Fibroblast of lung (primary cell): Measurements from ENCODE around the gene ZNF862. TPM values are rescaled to one million over a fixed set of nuclear protein-coding genes. Genes with fewer than 3 reads are reported as not detected.

Experiments
- DNase-seq, 2 donors: peaks; one replicate each; pipeline versions ENCODE4 v3.0.0 to v3.0.0-alpha.2; 2010; ENCODE audit warnings: low read depth in 2 of 2
- H2AFZ ChIP-seq: 2 replicates; pipeline ENCODE4 v1.5.1; 2012; ENCODE audit warnings: low read length, control low read depth, inconsistent platforms
- H3K27ac ChIP-seq: 2 replicates; pipeline ENCODE4 v1.5.1; 2011; ENCODE audit warnings: low read length, control low read depth; ENCODE audit not compliant: insufficient read depth
- H3K27me3 ChIP-seq: 2 replicates; pipeline ENCODE4 v1.5.1; 2011; ENCODE audit warnings: mild to moderate bottlenecking, low read length; ENCODE audit not compliant: control insufficient read depth, insufficient read depth
- H3K36me3 ChIP-seq: 2 replicates; pipeline ENCODE4 v1.5.1; 2011; ENCODE audit warnings: low read length; ENCODE audit not compliant: control insufficient read depth, insufficient read depth
- H3K4me1 ChIP-seq: 2 replicates; pipeline ENCODE4 v1.5.1; 2011; ENCODE audit warnings: low read length; ENCODE audit not compliant: control insufficient read depth, insufficient read depth; ENCODE audit errors: extremely low read depth
- H3K4me2 ChIP-seq: 2 replicates; pipeline ENCODE4 v1.5.1; 2011; ENCODE audit warnings: low read length, control low read depth; ENCODE audit not compliant: insufficient read depth; ENCODE audit errors: extremely low read depth
- H3K4me3 ChIP-seq, 4 experiments: fragments of 200-600 bp in 1 of 4; sonication (generic) in 1 of 4; replicated peaks in 1 of 4; 2 replicates each; pipeline ENCODE4 v1.5.1; 2011 to 2016; ENCODE audit warnings: low read length in 4 of 4, low read depth in 3 of 4, mild to moderate bottlenecking in 3 of 4, control low read depth in 2 of 4, inconsistent platforms in 1 of 4, mixed read lengths in 1 of 4; ENCODE audit not compliant: insufficient read depth in 1 of 4; ENCODE audit errors: control extremely low read depth in 1 of 4
- H3K79me2 ChIP-seq: 2 replicates; pipeline ENCODE4 v1.5.1; 2012; ENCODE audit warnings: mild to moderate bottlenecking, low read length, inconsistent platforms; ENCODE audit not compliant: control insufficient read depth, insufficient read depth
- H3K9ac ChIP-seq: 2 replicates; pipeline ENCODE4 v1.5.1; 2011; ENCODE audit warnings: mild to moderate bottlenecking, low read length, control low read depth; ENCODE audit not compliant: insufficient read depth
- H3K9me3 ChIP-seq: 2 replicates; pipeline ENCODE4 v1.5.1; 2012; ENCODE audit warnings: low read depth, low read length; ENCODE audit not compliant: control insufficient read depth, insufficient read depth
- H4K20me1 ChIP-seq: 2 replicates; pipeline ENCODE4 v1.5.1; 2011; ENCODE audit warnings: low read length; ENCODE audit not compliant: control insufficient read depth, insufficient read depth; ENCODE audit errors: extremely low read depth
- EZH2 ChIP-seq: IDR thresholded peaks from 2 replicates; pipeline ENCODE4 v1.5.1; 2012; ENCODE audit warnings: low read length, control low read depth, mild to moderate bottlenecking; ENCODE audit errors: missing control alignments
- polyA plus RNA-seq, 2 donors: library from polyadenylated mRNA; depleted of rRNA in 1 of 2; stranded (reverse) in 1 of 2; unstranded in 1 of 2; fragments of >200 nt; gene quantifications; 2 replicates each; pipeline ENCODE4 v1.2.1, GENCODE V29; 2011 to 2012; ENCODE audit warnings: missing spikeins in 1 of 2
- total RNA-seq: library from RNA; depleted of rRNA; stranded (reverse); fragments of >200 nt; gene quantifications from 2 replicates; pipeline ENCODE4 v1.2.1, GENCODE V29; 2014
- TF ChIP-seq, protein P1 (sequence below), 2 donors: IDR thresholded peaks in 1 of 2; conservative IDR thresholded peaks in 1 of 2; 1 replicate in 1 of 2; 2 replicates in 1 of 2; pipeline ENCODE4 v1.5.1; 2011 to 2012; ENCODE audit warnings: low read length in 2 of 2, control low read depth in 1 of 2, inconsistent platforms in 1 of 2, low read depth in 1 of 2, mild to moderate bottlenecking in 1 of 2

The ZNF862 gene
- total and polyA plus RNA-seq, 2 donors (not counting 1 experiment from before 2014, with no cell fraction given): 4.7 to 10.9 TPM

DNA sequence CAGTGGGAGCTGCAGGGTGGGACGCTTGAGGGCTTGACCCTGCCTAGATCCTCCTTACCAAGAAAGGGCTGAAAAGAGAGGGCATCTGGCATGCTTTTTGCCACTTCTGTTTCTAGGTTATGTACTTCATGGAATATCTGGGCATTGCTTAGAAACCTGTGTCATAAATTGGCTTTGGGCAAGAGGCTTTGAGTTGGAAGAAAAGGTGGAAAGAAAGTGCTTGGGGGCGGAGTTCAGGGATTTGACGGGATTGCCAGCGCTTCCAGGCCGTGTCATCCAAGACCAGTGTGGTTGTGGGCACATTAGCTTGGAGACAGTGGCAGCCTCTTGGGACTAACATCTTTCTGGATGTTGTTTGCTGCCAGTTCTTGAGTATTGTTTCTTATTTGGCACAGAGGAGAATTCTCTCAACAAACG, 825 bp downstream of the ZNF862 start:
- Histone ChIP-seq H2AFZ (peak overlapping the region; percentile 93), H3K27ac (peak overlapping the region; percentile 72), H3K4me3 (peak overlapping the region; percentile 82 to 96 (median 91)), H3K27me3 (no peaks in the 10 kb centered on the region), H4K20me1 (no peaks in the 10 kb centered on the region), H3K4me2 (peak overlapping the region; percentile 96), H3K36me3 (no peaks in the 10 kb centered on the region), H3K4me1 (no peaks in the 10 kb centered on the region), H3K9ac (peak overlapping the region; percentile 66), H3K9me3 (no peaks in the 10 kb centered on the region), H3K79me2 (peaks cover 6% of the 10 kb centered on the region)
- peak; percentile 15 for DNase-seq
- TF ChIP-seq, protein P1, sequence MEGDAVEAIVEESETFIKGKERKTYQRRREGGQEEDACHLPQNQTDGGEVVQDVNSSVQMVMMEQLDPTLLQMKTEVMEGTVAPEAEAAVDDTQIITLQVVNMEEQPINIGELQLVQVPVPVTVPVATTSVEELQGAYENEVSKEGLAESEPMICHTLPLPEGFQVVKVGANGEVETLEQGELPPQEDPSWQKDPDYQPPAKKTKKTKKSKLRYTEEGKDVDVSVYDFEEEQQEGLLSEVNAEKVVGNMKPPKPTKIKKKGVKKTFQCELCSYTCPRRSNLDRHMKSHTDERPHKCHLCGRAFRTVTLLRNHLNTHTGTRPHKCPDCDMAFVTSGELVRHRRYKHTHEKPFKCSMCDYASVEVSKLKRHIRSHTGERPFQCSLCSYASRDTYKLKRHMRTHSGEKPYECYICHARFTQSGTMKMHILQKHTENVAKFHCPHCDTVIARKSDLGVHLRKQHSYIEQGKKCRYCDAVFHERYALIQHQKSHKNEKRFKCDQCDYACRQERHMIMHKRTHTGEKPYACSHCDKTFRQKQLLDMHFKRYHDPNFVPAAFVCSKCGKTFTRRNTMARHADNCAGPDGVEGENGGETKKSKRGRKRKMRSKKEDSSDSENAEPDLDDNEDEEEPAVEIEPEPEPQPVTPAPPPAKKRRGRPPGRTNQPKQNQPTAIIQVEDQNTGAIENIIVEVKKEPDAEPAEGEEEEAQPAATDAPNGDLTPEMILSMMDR (conservative IDR thresholded peaks at IDR 0.05 in 1 of 2, IDR thresholded peaks at IDR 0.05 in 1 of 2; ENCODE audit: low read depth in 1 of 2, low read length in 2 of 2): no peak
- no peak for TF ChIP-seq EZH2

DNA sequence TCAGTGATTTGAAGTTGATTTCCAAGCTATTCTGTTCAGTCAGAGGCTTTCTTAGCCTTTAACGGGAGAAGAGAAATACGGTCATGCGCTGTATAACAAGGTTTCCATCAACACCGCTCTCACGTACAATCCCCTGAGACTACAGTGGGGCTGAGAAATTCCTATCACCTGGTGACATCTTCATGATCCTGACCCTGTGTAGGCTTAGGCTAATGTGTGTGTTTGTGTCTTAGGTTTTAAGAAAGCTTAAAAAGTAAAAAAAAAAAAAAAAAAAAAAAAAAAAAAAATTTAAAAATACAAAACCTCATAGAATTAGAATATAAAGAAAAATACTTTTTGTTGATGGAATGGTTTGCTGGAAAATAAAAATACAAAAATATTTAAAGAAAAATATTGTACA, 1.8 kb downstream of the ZNF862 start:
- no peaks in the 10 kb centered on the region for H3K9me3 ChIP-seq
- TF ChIP-seq, protein P1 (conservative IDR thresholded peaks at IDR 0.05 in 1 of 2, IDR thresholded peaks at IDR 0.05 in 1 of 2; ENCODE audit: low read depth in 1 of 2, low read length in 2 of 2): no peak
- no peak for TF ChIP-seq EZH2
- H3K4me2 ChIP-seq: no peak overlapping the region
- no peak overlapping the region for H3K27ac ChIP-seq
- no peak for DNase-seq
- H3K27me3 ChIP-seq: no peaks in the 10 kb centered on the region
- H2AFZ ChIP-seq: no peak overlapping the region
- no peaks in the 10 kb centered on the region for H4K20me1 ChIP-seq
- no peak overlapping the region for H3K9ac ChIP-seq
- H3K4me3 ChIP-seq: no peak overlapping the region
- no peaks in the 10 kb centered on the region for H3K4me1 ChIP-seq
- no peaks in the 10 kb centered on the region for H3K36me3 ChIP-seq
- H3K79me2 ChIP-seq: peaks cover 6% of the 10 kb centered on the region

DNA sequence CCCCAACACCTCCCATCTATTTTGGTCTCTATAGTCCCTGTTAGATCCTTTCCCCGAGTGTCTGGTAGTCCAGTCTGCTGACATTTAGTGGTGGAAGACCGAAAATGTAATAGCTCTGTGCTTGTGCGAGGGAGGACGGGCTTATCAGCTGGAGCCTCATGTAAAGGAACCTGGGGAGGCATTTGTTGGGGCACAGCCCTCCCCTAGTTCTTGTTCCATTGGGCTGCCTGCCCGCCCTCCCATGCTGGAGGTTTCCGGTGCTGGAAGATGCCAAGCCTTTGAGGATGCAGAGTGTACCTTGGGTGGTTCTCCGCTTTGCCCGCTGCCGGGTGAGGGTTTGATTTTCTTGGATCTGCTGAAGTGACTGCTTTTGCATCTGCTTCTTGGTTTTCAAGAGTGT, 5.4 kb downstream of the ZNF862 start:
- Histone ChIP-seq H3K9me3 (no peaks in the 10 kb centered on the region), H3K79me2 (peaks cover 6% of the 10 kb centered on the region), H3K36me3 (peaks cover 2% of the 10 kb centered on the region), H3K4me3 (no peak overlapping the region), H3K27ac (no peak overlapping the region), H3K9ac (no peak overlapping the region), H4K20me1 (no peaks in the 10 kb centered on the region), H3K4me1 (no peaks in the 10 kb centered on the region), H3K27me3 (no peaks in the 10 kb centered on the region), H3K4me2 (no peak overlapping the region), H2AFZ (no peak overlapping the region)
- TF ChIP-seq EZH2: no peak
- TF ChIP-seq, protein P1 (conservative IDR thresholded peaks at IDR 0.05 in 1 of 2, IDR thresholded peaks at IDR 0.05 in 1 of 2; ENCODE audit: low read depth in 1 of 2, low read length in 2 of 2): no peak
- DNase-seq: no peak
